HepG2 (cell line): Measurements from ENCODE around the gene MED10. TPM values are rescaled to one million over a fixed set of nuclear protein-coding genes. Genes with fewer than 3 reads are reported as not detected.

ENCODE experiments used
- BATF2 ChIP-seq: sonication (generic); formaldehyde crosslinking; IDR thresholded peaks from 2 replicates; pipeline ENCODE4 v1.8.0; 2022; ENCODE audit warnings: mild to moderate bottlenecking, missing genetic modification reagents, moderate library complexity
- ETV6 ChIP-seq: sonication (generic); formaldehyde crosslinking; conservative IDR thresholded peaks from 2 replicates; pipeline ENCODE4 v1.4.0; 2020; ENCODE audit warnings: missing genetic modification reagents
- GPN1 ChIP-seq: sonication (generic); formaldehyde crosslinking; IDR thresholded peaks from 2 replicates; pipeline ENCODE4 v1.5.1; 2020; ENCODE audit warnings: missing genetic modification reagents, borderline replicate concordance
- ISL2 ChIP-seq: sonication (generic); formaldehyde crosslinking; IDR thresholded peaks from 2 replicates; pipeline ENCODE4 v1.5.0; 2020; ENCODE audit warnings: missing genetic modification reagents
- PTBP1 ChIP-seq: fragments of 200-400 bp; formaldehyde crosslinking; IDR thresholded peaks from 2 replicates; pipeline ENCODE4 v1.6.1; 2018; ENCODE audit warnings: low read length, low read depth; ENCODE audit not compliant: poor library complexity, severe bottlenecking
- RNF219 ChIP-seq: sonication (generic); formaldehyde crosslinking; IDR thresholded peaks from 2 replicates; pipeline ENCODE4 v1.5.0; 2020; ENCODE audit warnings: mild to moderate bottlenecking, missing genetic modification reagents
- ZNF18 ChIP-seq: sonication (generic); formaldehyde crosslinking; IDR thresholded peaks from 2 replicates; pipeline ENCODE4 v1.8.0; 2022; ENCODE audit warnings: mild to moderate bottlenecking, missing genetic modification reagents; ENCODE audit not compliant: insufficient replicate concordance
- ZNF44 ChIP-seq: sonication (generic); formaldehyde crosslinking; IDR thresholded peaks from 2 replicates; pipeline ENCODE4 v1.5.1; 2020; ENCODE audit warnings: mild to moderate bottlenecking, missing genetic modification reagents
- ZNF510 ChIP-seq: sonication (generic); formaldehyde crosslinking; IDR thresholded peaks from 2 replicates; pipeline ENCODE4 v1.4.0; 2020; ENCODE audit warnings: low read depth, mild to moderate bottlenecking, missing genetic modification reagents
- polyA plus RNA-seq, 8 experiments: library from polyadenylated mRNA; depleted of rRNA in 3 of 8; stranded (reverse) in 7 of 8; unstranded in 1 of 8; fragments of >200 nt; fragmentation: Illumina TruSeq in 4 of 8; extraction: Trizol in 4 of 8; gene quantifications; 2 replicates each; pipeline versions ENCODE4 v1.2.1 to v1.2.3, GENCODE V29; 2011 to 2016; ENCODE audit warnings: low read depth in 4 of 8, missing spikeins in 1 of 8, mixed read lengths in 1 of 8; ENCODE audit not compliant: insufficient read depth in 1 of 8
- total RNA-seq, 5 experiments: library from RNA; depleted of rRNA; stranded (reverse); fragments of >200 nt; fragmentation: Illumina TruSeq; extraction: Trizol; gene quantifications; 2 replicates each; pipeline ENCODE4 v1.2.3, GENCODE V29; 2016; ENCODE audit warnings: low read depth in 1 of 5
- TF ChIP-seq, protein P1 (sequence below): sonication (generic); formaldehyde crosslinking; IDR thresholded peaks from 2 replicates; pipeline ENCODE4 v1.5.0; 2020; ENCODE audit warnings: mild to moderate bottlenecking, missing genetic modification reagents, borderline replicate concordance
- TF ChIP-seq, protein P2 (sequence below): sonication (generic); formaldehyde crosslinking; IDR thresholded peaks from 2 replicates; pipeline ENCODE4 v1.4.0; 2020; ENCODE audit warnings: missing genetic modification reagents
- TF ChIP-seq, protein P3 (sequence below): sonication (generic); formaldehyde crosslinking; IDR thresholded peaks from 2 replicates; pipeline ENCODE4 v1.4.0; 2020; ENCODE audit warnings: missing genetic modification reagents, low read depth, mild to moderate bottlenecking, borderline replicate concordance

MED10 gene
- total and polyA plus RNA-seq, 2 of the 13 experiments (the other 11 are each of a cell fraction or from before 2014, with no cell fraction given): 11.2 to 23.7 TPM

- TF ChIP-seq, protein P1, sequence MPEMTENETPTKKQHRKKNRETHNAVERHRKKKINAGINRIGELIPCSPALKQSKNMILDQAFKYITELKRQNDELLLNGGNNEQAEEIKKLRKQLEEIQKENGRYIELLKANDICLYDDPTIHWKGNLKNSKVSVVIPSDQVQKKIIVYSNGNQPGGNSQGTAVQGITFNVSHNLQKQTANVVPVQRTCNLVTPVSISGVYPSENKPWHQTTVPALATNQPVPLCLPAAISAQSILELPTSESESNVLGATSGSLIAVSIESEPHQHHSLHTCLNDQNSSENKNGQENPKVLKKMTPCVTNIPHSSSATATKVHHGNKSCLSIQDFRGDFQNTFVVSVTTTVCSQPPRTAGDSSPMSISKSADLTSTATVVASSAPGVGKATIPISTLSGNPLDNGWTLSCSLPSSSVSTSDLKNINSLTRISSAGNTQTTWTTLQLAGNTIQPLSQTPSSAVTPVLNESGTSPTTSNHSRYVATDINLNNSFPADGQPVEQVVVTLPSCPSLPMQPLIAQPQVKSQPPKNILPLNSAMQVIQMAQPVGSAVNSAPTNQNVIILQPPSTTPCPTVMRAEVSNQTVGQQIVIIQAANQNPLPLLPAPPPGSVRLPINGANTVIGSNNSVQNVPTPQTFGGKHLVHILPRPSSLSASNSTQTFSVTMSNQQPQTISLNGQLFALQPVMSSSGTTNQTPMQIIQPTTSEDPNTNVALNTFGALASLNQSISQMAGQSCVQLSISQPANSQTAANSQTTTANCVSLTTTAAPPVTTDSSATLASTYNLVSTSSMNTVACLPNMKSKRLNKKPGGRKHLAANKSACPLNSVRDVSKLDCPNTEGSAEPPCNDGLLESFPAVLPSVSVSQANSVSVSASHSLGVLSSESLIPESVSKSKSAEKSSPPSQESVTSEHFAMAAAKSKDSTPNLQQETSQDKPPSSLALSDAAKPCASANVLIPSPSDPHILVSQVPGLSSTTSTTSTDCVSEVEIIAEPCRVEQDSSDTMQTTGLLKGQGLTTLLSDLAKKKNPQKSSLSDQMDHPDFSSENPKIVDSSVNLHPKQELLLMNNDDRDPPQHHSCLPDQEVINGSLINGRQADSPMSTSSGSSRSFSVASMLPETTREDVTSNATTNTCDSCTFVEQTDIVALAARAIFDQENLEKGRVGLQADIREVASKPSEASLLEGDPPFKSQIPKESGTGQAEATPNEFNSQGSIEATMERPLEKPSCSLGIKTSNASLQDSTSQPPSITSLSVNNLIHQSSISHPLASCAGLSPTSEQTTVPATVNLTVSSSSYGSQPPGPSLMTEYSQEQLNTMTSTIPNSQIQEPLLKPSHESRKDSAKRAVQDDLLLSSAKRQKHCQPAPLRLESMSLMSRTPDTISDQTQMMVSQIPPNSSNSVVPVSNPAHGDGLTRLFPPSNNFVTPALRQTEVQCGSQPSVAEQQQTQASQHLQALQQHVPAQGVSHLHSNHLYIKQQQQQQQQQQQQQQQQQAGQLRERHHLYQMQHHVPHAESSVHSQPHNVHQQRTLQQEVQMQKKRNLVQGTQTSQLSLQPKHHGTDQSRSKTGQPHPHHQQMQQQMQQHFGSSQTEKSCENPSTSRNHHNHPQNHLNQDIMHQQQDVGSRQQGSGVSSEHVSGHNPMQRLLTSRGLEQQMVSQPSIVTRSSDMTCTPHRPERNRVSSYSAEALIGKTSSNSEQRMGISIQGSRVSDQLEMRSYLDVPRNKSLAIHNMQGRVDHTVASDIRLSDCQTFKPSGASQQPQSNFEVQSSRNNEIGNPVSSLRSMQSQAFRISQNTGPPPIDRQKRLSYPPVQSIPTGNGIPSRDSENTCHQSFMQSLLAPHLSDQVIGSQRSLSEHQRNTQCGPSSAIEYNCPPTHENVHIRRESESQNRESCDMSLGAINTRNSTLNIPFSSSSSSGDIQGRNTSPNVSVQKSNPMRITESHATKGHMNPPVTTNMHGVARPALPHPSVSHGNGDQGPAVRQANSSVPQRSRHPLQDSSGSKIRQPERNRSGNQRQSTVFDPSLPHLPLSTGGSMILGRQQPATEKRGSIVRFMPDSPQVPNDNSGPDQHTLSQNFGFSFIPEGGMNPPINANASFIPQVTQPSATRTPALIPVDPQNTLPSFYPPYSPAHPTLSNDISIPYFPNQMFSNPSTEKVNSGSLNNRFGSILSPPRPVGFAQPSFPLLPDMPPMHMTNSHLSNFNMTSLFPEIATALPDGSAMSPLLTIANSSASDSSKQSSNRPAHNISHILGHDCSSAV (CRISPR knock-in tag): no peak; the same call in 1 of the 2 replicates
- TF ChIP-seq GPN1 (CRISPR knock-in tag) (no peak), ZNF44 (CRISPR knock-in tag) (no peak), ZNF510 (no peak), ISL2 (CRISPR knock-in tag) (no peak), BATF2 (CRISPR knock-in tag) (0 out of 2 replicates have a peak, but pooled peaks have one; percentile 36), PTBP1 (no peak), RNF219 (no peak), ETV6 (CRISPR knock-in tag) (no peak), ZNF18 (CRISPR knock-in tag) (no peak)
- TF ChIP-seq, protein P2, sequence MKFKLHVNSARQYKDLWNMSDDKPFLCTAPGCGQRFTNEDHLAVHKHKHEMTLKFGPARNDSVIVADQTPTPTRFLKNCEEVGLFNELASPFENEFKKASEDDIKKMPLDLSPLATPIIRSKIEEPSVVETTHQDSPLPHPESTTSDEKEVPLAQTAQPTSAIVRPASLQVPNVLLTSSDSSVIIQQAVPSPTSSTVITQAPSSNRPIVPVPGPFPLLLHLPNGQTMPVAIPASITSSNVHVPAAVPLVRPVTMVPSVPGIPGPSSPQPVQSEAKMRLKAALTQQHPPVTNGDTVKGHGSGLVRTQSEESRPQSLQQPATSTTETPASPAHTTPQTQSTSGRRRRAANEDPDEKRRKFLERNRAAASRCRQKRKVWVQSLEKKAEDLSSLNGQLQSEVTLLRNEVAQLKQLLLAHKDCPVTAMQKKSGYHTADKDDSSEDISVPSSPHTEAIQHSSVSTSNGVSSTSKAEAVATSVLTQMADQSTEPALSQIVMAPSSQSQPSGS: no peak
- TF ChIP-seq, protein P3, sequence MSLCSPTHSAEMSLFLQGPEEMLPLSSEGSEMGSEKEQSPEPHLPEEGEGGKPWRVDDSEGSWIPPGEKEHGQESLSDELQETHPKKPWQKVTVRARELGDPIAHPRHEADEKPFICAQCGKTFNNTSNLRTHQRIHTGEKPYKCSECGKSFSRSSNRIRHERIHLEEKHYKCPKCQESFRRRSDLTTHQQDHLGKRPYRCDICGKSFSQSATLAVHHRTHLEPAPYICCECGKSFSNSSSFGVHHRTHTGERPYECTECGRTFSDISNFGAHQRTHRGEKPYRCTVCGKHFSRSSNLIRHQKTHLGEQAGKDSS: peak; percentile 30; the same call in 1 of the 2 replicates
Measured at GRCh38 chr5:6377905-6378765, at the start of gene MED10 (continued).
